ENCODE results near the gene CNKSR2. TPM values are rescaled to one million over a fixed set of nuclear protein-coding genes. Genes with fewer than 3 reads are reported as not detected.

The CNKSR2 gene
- total RNA-seq, 1 donor from 2014 or later = 0.47 TPM

DNA sequence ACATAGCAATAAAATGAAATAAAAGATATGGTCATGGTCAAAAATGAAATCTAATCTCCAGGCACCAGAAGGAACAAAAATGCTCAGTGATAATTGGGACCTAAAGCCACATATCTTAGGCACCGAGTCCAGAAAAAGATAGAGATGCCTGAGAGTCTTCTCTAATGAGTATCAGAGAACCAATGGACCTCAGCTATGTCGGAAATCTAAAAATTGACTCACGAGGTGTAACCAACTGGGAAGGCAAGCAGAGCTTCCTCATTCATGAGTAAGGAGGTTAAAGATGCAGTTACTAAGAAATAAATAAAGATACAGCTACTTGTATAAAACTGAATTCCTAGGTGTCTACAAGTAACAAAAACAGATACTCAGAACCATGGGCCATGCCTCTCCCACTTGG is 211.8 kb downstream of the CNKSR2 start:
- intact Hi-C loops (cut with micrococcal nuclease) = no loop called here
- Histone ChIP-seq H3K4me1 (no peaks in the 10 kb centered on the region), H3K9me3 (replicated peaks) (no peaks in the 10 kb centered on the region), H3K27me3 (ENCODE audit: low read depth) (no peaks in the 10 kb centered on the region), H3K4me3 (no peak overlapping the region), H3K27ac (replicated peaks) (no peak overlapping the region), H3K36me3 (no peaks in the 10 kb centered on the region)
- TF ChIP-seq, protein P1, sequence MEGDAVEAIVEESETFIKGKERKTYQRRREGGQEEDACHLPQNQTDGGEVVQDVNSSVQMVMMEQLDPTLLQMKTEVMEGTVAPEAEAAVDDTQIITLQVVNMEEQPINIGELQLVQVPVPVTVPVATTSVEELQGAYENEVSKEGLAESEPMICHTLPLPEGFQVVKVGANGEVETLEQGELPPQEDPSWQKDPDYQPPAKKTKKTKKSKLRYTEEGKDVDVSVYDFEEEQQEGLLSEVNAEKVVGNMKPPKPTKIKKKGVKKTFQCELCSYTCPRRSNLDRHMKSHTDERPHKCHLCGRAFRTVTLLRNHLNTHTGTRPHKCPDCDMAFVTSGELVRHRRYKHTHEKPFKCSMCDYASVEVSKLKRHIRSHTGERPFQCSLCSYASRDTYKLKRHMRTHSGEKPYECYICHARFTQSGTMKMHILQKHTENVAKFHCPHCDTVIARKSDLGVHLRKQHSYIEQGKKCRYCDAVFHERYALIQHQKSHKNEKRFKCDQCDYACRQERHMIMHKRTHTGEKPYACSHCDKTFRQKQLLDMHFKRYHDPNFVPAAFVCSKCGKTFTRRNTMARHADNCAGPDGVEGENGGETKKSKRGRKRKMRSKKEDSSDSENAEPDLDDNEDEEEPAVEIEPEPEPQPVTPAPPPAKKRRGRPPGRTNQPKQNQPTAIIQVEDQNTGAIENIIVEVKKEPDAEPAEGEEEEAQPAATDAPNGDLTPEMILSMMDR (IDR thresholded peaks at IDR 0.05; ENCODE audit: borderline replicate concordance) = no peak
- DNase-seq = no peak

DNA sequence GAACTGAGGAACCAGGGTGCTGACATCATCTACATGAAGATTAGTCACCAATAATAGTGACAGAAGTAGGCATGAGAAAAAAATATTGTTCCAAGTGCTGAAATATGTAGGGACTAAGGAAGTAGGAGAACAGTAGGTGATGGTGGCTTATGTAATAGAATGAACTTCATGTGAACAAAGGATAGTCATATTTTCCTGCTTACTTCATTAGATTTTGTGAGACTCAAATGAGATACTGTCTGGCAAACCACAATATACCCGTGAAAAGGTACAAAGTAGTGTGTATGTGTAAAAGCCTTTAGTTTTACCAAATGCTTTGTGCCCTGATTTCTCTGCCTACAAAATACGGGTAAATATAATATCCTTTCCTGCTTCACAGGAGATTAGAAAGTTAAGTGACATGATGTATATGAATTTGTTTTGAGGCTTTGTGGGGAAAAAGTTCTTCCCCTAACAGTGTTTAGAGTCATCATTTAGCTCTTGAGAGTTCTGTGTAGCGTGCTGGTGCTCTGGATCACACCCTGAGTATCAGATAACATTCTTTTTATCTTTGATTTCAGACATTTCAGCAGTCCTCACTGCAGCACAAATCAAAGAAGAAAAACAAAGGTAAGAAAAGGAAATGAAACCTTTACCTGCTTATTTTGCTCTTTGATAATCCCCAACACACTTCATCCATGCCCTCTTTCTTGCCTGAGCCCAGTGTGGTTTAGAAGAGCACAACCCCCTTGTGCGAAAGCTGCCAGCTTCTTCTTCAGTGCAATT is 216.0 kb downstream of the CNKSR2 start:
- TF ChIP-seq, protein P1 (IDR thresholded peaks at IDR 0.05; ENCODE audit: borderline replicate concordance) = no peak
- Histone ChIP-seq H3K27me3 (ENCODE audit: low read depth) (no peaks in the 10 kb centered on the region), H3K4me3 (no peak overlapping the region), H3K36me3 (no peaks in the 10 kb centered on the region), H3K4me1 (no peaks in the 10 kb centered on the region), H3K27ac (replicated peaks) (no peak overlapping the region), H3K9me3 (replicated peaks) (no peaks in the 10 kb centered on the region)
- DNase-seq = no peak
- intact Hi-C loops (cut with micrococcal nuclease) = no loop called here

DNA sequence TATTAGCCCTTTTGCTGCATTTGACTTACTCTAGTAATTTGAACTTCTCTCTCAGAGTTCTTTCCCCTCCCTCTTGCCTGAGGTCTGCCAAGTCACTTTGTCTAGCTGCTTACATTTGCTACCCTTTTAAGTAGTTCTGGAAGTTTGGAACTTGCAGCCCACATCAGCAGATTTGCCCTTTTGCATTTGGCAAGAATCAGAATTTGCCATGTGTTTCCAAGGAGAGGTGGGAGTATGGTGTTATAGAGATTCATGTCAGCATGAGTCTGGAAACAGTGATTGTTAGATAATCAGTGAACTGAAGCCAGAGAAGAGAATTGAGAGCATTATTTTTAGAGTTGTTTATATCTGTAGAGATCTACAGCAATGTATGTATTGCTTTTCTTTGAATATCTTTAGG is 231.8 kb downstream of the CNKSR2 start:
- Histone ChIP-seq H3K9me3 (replicated peaks) (no peaks in the 10 kb centered on the region), H3K4me3 (no peak overlapping the region), H3K27me3 (ENCODE audit: low read depth) (no peaks in the 10 kb centered on the region), H3K27ac (replicated peaks) (no peak overlapping the region), H3K36me3 (no peaks in the 10 kb centered on the region), H3K4me1 (no peaks in the 10 kb centered on the region)
- TF ChIP-seq, protein P1 (IDR thresholded peaks at IDR 0.05; ENCODE audit: borderline replicate concordance) = no peak
- intact Hi-C loops (cut with micrococcal nuclease) = no loop called here
- DNase-seq = no peak

DNA sequence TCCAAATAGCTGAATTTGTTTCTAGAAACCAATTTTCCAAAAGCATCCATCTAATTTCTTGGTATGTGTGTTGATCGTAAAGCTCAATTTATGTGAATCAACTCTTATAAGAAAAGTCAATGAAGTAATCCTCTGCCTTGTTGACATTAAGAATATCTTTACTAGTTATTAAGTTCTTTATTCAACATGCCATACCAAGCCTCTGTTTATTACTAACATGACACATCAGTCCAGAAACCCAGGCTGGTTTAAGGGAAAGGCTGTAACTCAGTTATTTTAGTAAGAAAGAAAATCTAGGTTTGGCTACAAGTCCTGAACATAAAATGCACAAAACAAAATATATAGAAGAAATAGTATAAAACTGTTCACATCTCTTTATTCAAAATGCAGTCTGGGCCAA is 235.9 kb downstream of the CNKSR2 start:
- intact Hi-C loops (cut with micrococcal nuclease) = no loop called here
- H3K4me3 ChIP-seq = no peak overlapping the region
- TF ChIP-seq, protein P1 (IDR thresholded peaks at IDR 0.05; ENCODE audit: borderline replicate concordance) = no peak
- H3K36me3 ChIP-seq = no peaks in the 10 kb centered on the region
- H3K4me1 ChIP-seq = no peaks in the 10 kb centered on the region
- H3K27ac ChIP-seq (replicated peaks) = no peak overlapping the region
- no peaks in the 10 kb centered on the region for H3K27me3 ChIP-seq (ENCODE audit: low read depth)
- no peaks in the 10 kb centered on the region for H3K9me3 ChIP-seq (replicated peaks)
- DNase-seq = no peak

DNA sequence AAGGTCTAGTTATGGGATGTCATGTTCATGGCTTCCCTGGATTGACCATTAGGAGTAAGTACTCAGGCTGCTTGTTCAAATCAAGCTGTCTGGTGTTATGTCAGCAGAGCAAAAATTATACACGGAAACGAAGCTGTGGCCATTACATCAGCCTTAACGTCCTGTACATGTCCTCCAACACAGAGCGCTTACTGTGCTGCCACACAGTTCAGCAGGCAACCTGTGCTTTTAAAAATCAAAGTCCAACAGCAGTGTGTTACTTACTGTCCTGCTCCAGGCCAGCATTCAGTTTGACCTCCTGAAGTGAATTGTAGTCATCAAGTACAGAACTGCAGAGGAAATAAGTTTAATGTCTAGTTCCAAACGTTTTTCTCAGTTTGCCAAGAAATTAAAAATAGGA is 237.9 kb downstream of the CNKSR2 start:
- intact Hi-C loops (cut with micrococcal nuclease) = no loop called here
- Histone ChIP-seq H3K4me1 (no peaks in the 10 kb centered on the region), H3K27ac (replicated peaks) (no peak overlapping the region), H3K27me3 (ENCODE audit: low read depth) (no peaks in the 10 kb centered on the region), H3K36me3 (no peaks in the 10 kb centered on the region), H3K9me3 (replicated peaks) (no peaks in the 10 kb centered on the region), H3K4me3 (no peak overlapping the region)
- no peak for DNase-seq
- TF ChIP-seq, protein P1 (IDR thresholded peaks at IDR 0.05; ENCODE audit: borderline replicate concordance) = no peak
